Adrenal gland (tissue), 12 donors: ENCODE data around the gene SPATA3. TPM values are rescaled to one million over a fixed set of nuclear protein-coding genes. Genes with fewer than 3 reads are reported as not detected.

Experiments used
- DNase-seq, 7 donors: peaks; one replicate each; pipeline ENCODE4 v3.0.0-alpha.2; 2019 to 2020
- H3K27ac ChIP-seq, 5 donors: fragments of 200-600 bp; sonication (generic) in 4 of 5; 1 replicate in 3 of 5; 2 replicates in 2 of 5; pipeline versions ENCODE4 v1.5.1 to v1.8.0; 2016 to 2020; ENCODE audit warnings: mild to moderate bottlenecking in 1 of 5
- H3K27me3 ChIP-seq: fragments of 200-600 bp; 2 replicates; pipeline ENCODE4 v1.8.0; 2021
- H3K36me3 ChIP-seq, 2 donors: fragments of 200-600 bp; replicated peaks in 1 of 2; 1 replicate in 1 of 2; 2 replicates in 1 of 2; pipeline versions ENCODE4 v1.5.1 to v1.8.0; 2018 to 2022
- H3K4me1 ChIP-seq, 2 donors: fragments of 200-600 bp; replicated peaks in 1 of 2; 1 replicate in 1 of 2; 2 replicates in 1 of 2; pipeline versions ENCODE4 v1.5.1 to v1.8.0; 2018 to 2021
- H3K4me3 ChIP-seq, 4 donors: fragments of 200-600 bp; sonication (generic) in 3 of 4; one replicate each; pipeline ENCODE4 v1.5.1; 2016 to 2018
- H3K9me3 ChIP-seq, 3 donors: fragments of 200-600 bp; sonication (generic) in 1 of 3; replicated peaks in 1 of 3; 1 replicate in 2 of 3; 2 replicates in 1 of 3; pipeline versions ENCODE4 v1.5.1 to v1.8.0; 2016 to 2021
- POLR2A ChIP-seq, 2 donors: fragments of 450-650 bp; IDR thresholded peaks; one replicate each; pipeline ENCODE4 v1.6.1; 2017; ENCODE audit warnings: antibody characterized with exemption in 2 of 2, mild to moderate bottlenecking in 2 of 2, moderate library complexity in 1 of 2
- WGBS, 4 donors: extraction: QIAGEN DNeasy Blood & Tissue Kit in 2 of 4; methylation state at CpG; one replicate each; pipeline versions ENCODE4 v1.1.5 to v1.1.7; 2013 to 2017; 5-methylcytosine and 5-hydroxymethylcytosine counted together
- intact Hi-C, 2 donors: fragments of 100-400 bp; cut with DNase I; formaldehyde crosslinking; loops; one replicate each; pipeline versions ENCODE4 v1.14.1 to v1.15.0; 2022 to 2023
- polyA plus RNA-seq, 3 donors: library from polyadenylated mRNA; stranded (reverse); fragments of 200-250 nt in 2 of 3; fragments of 350-450 nt in 1 of 3; fragmentation: Illumina TruSeq in 1 of 3; extraction: RNeasy Lipid Tissue Mini Kit (QIAGEN cat#74804) in 1 of 3; gene quantifications; one replicate each; pipeline ENCODE4 v1.2.3, GENCODE V29; 2013 to 2014
- total RNA-seq, 9 donors: library from RNA; depleted of rRNA in 4 of 9; stranded (reverse); fragments of >200 nt in 4 of 9; fragments of 120-200 nt in 1 of 9; fragmentation: NEBNext Ultra II Directional in 1 of 9; extraction: Animal tissue kit (Norgen Biotek cat#: 25700) in 1 of 9; gene quantifications; one replicate each; pipeline versions ENCODE4 v1.1.0 to v1.2.4, GENCODE V29; 2013 to 2023
- TF ChIP-seq, protein P1 (sequence below), 6 experiments: fragments of 450-650 bp in 4 of 6; fragments of 200-600 bp in 2 of 6; sonication (generic) in 1 of 6; IDR thresholded peaks; 1 replicate in 5 of 6; 2 replicates in 1 of 6; pipeline versions ENCODE4 v1.5.1 to v1.8.0; 2016 to 2021; ENCODE audit warnings: antibody characterized with exemption in 6 of 6, mild to moderate bottlenecking in 2 of 6, moderate library complexity in 1 of 6
- donor health status: healthy with polysubstance abuse.
- donor health status: Bipolar disorder and iron deficiency.
- donor health status: DM: yes; HTN: yes; CAD: no.
- donor health status: DM: no; HTN: no; CAD: no.
- donor health status: DM: no; HTN: no; CAD: no.
- donor health status: DM: yes; HTN: yes; CAD: no.

SPATA3 gene
- total and polyA plus RNA-seq, 12 donors, result not detected

DNA sequence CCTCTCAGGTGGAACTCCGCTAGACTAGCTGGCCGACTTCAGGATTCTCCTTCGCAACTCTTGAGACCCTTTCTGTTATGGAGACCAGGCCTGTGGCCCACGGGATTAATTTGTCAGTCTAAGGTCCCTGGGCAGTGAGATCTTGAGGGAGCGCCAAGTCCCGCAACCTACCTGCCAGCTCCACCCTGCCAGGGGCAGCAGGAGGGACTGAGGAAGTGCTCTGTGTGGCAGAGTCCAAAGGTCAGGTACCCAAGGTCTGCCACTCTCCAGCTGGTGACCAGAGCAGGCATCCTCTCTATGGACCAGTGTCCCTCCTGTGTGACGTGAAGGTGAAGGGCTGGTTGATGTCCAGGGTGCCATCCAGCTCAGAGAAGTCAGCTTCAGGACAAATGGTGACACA is 4.3 kb upstream of the SPATA3 start:
- Histone ChIP-seq H3K9me3 (no peaks in the 10 kb centered on the region), H3K4me1 (no peaks in the 10 kb centered on the region), H3K36me3 (no peaks in the 10 kb centered on the region), H3K4me3 (no peak overlapping the region), H3K27me3 (peaks cover 26% of the 10 kb centered on the region), H3K27ac (no peak overlapping the region)
- intact Hi-C loops, result loop anchor here in 1 of 2 donors (5.0 kb wide), 1 partner anchor 144 kb away; no protein-coding TSS in a partner anchor
- no peak for DNase-seq
- TF ChIP-seq POLR2A (IDR thresholded peaks at IDR 0.05), result no peak
- TF ChIP-seq, protein P1, sequence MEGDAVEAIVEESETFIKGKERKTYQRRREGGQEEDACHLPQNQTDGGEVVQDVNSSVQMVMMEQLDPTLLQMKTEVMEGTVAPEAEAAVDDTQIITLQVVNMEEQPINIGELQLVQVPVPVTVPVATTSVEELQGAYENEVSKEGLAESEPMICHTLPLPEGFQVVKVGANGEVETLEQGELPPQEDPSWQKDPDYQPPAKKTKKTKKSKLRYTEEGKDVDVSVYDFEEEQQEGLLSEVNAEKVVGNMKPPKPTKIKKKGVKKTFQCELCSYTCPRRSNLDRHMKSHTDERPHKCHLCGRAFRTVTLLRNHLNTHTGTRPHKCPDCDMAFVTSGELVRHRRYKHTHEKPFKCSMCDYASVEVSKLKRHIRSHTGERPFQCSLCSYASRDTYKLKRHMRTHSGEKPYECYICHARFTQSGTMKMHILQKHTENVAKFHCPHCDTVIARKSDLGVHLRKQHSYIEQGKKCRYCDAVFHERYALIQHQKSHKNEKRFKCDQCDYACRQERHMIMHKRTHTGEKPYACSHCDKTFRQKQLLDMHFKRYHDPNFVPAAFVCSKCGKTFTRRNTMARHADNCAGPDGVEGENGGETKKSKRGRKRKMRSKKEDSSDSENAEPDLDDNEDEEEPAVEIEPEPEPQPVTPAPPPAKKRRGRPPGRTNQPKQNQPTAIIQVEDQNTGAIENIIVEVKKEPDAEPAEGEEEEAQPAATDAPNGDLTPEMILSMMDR (IDR thresholded peaks at IDR 0.05), result no peak
- 84 to 91% (median 90%) methylated on average over 7 of the region's 7 CpGs for WGBS, 4 donors

DNA sequence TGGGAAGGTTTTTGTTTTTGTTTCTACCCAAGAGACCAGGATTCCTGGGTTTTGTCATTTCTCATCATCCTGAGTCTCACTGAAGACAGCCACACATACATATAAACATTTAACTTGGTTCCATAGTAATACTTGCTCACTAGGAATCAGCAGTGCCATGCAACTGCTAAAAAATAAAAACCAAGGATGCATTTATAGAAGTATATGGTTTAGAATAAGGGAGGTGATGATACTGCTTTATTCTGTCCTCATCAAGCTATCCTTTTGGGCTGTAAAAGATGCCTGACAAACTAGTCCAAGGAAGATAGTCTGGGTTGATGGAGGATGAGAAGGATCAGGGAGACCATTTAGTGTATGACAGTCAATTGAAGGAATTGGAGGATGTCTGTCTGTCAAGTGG is 740 bp downstream of the SPATA3 start:
- no peak for DNase-seq
- Histone ChIP-seq H3K9me3 (no peaks in the 10 kb centered on the region), H3K27ac (no peak overlapping the region), H3K4me1 (no peaks in the 10 kb centered on the region), H3K27me3 (peaks cover 12% of the 10 kb centered on the region), H3K4me3 (no peak overlapping the region), H3K36me3 (no peaks in the 10 kb centered on the region)
- intact Hi-C loops, result no loop called here
- TF ChIP-seq POLR2A (IDR thresholded peaks at IDR 0.05), result no peak
- TF ChIP-seq, protein P1 (IDR thresholded peaks at IDR 0.05), result no peak

GRCh38 chr2:230998882-230999281 is 3.0 kb downstream of the SPATA3 start:
- Histone ChIP-seq H3K4me1 (no peaks in the 10 kb centered on the region), H3K27me3 (peaks cover 12% of the 10 kb centered on the region), H3K4me3 (no peak overlapping the region), H3K9me3 (no peaks in the 10 kb centered on the region), H3K27ac (no peak overlapping the region), H3K36me3 (no peaks in the 10 kb centered on the region)
- intact Hi-C loops, result no loop called here
- WGBS, 4 donors, result 75 to 89% (median 82%) methylated on average over 2 of the region's 2 CpGs
- TF ChIP-seq, protein P1 (IDR thresholded peaks at IDR 0.05), result no peak
- no peak for TF ChIP-seq POLR2A (IDR thresholded peaks at IDR 0.05)
- DNase-seq, result no peak

- WGBS, 4 donors, result 64 to 81% (median 67%) methylated on average over 4 of the region's 4 CpGs
- no peak for TF ChIP-seq POLR2A (IDR thresholded peaks at IDR 0.05)
- TF ChIP-seq, protein P1 (IDR thresholded peaks at IDR 0.05), result no peak
These were observed 3.6 kb downstream of the SPATA3 start for GRCh38 chr2:230999477-230999876.

More at GRCh38 chr2:230999477-230999876, 3.6 kb downstream of the SPATA3 start:
- Histone ChIP-seq H3K36me3 (no peaks in the 10 kb centered on the region), H3K27ac (no peak overlapping the region), H3K27me3 (peaks cover 12% of the 10 kb centered on the region), H3K4me3 (no peak overlapping the region), H3K9me3 (no peaks in the 10 kb centered on the region), H3K4me1 (no peaks in the 10 kb centered on the region)
- intact Hi-C loops, result no loop called here
- no peak for DNase-seq
